Liver (tissue), 9 donors: ENCODE measurements around the gene MMP27. TPM values are rescaled to one million over a fixed set of nuclear protein-coding genes. Genes with fewer than 3 reads are reported as not detected.
A peak's percentile ranks its signal among the peaks of the same experiment; 100 is the strongest.
"Not testable (repeated sequence)": the region's sequence is repeated elsewhere in the genome, so short reads cannot be mapped to it uniquely, and the experiment has no call there.

Experiments
- DNase-seq: peaks from one replicate; pipeline ENCODE4 v3.0.0-alpha.2; 2017; ENCODE audit warnings: low spot score
- H3K27ac ChIP-seq, 2 donors: one replicate each; pipeline ENCODE4 v1.7.0; 2013; ENCODE audit warnings: inconsistent platforms in 2 of 2, low read length in 2 of 2, control low read depth in 1 of 2, low read depth in 1 of 2, mild to moderate bottlenecking in 1 of 2
- H3K27me3 ChIP-seq, 4 donors: one replicate each; pipeline versions ENCODE4 v1.6.1 to v1.7.0; 2013; ENCODE audit warnings: low read length in 3 of 4, inconsistent platforms in 1 of 4, mild to moderate bottlenecking in 1 of 4, moderate library complexity in 1 of 4; ENCODE audit not compliant: control insufficient read depth in 4 of 4, insufficient read depth in 4 of 4
- H3K36me3 ChIP-seq, 4 donors: one replicate each; pipeline versions ENCODE4 v1.6.1 to v1.7.0; 2013; ENCODE audit warnings: low read length in 3 of 4, mild to moderate bottlenecking in 3 of 4, low read depth in 1 of 4, moderate library complexity in 1 of 4; ENCODE audit not compliant: control insufficient read depth in 4 of 4, insufficient read depth in 3 of 4
- H3K4me1 ChIP-seq, 4 donors: one replicate each; pipeline versions ENCODE4 v1.6.1 to v1.7.0; 2013; ENCODE audit warnings: low read length in 3 of 4, mild to moderate bottlenecking in 3 of 4, moderate library complexity in 1 of 4; ENCODE audit not compliant: control insufficient read depth in 4 of 4, insufficient read depth in 4 of 4
- H3K4me3 ChIP-seq, 3 donors: one replicate each; pipeline versions ENCODE4 v1.6.1 to v1.7.0; 2013; ENCODE audit warnings: low read length in 3 of 3, control low read depth in 1 of 3, low read depth in 1 of 3, mild to moderate bottlenecking in 1 of 3
- H3K9ac ChIP-seq, 2 donors: one replicate each; pipeline ENCODE4 v1.7.0; 2013; ENCODE audit warnings: low read length in 2 of 2, mild to moderate bottlenecking in 2 of 2, moderate library complexity in 2 of 2, control low read depth in 1 of 2, low read depth in 1 of 2
- H3K9me3 ChIP-seq, 4 donors: one replicate each; pipeline versions ENCODE4 v1.6.1 to v1.7.0; 2013; ENCODE audit warnings: low read length in 3 of 4; ENCODE audit not compliant: control insufficient read depth in 4 of 4
- CTCF ChIP-seq: fragments of 150-350 bp; IDR thresholded peaks from 2 replicates; pipeline ENCODE4 v1.5.1; 2017; ENCODE audit warnings: improper control_type of control experiment, low read depth, low read length; ENCODE audit not compliant: missing input control
- EGR1 ChIP-seq, 2 donors: IDR thresholded peaks; 2 replicates each; pipeline ENCODE4 v1.6.1; 2016 to 2018; ENCODE audit warnings: antibody characterized with exemption in 2 of 2, low read depth in 2 of 2
- FOXA2 ChIP-seq: IDR thresholded peaks from 2 replicates; pipeline ENCODE4 v1.6.1; 2016; ENCODE audit warnings: antibody characterized with exemption
- HNF4A ChIP-seq, 2 donors: conservative IDR thresholded peaks; 2 replicates each; pipeline ENCODE4 v1.6.1; 2016; ENCODE audit warnings: antibody characterized with exemption in 2 of 2, mild to moderate bottlenecking in 2 of 2
- HNF4G ChIP-seq: IDR thresholded peaks from 2 replicates; pipeline ENCODE4 v1.6.1; 2016; ENCODE audit warnings: antibody characterized with exemption
- MAX ChIP-seq: IDR thresholded peaks from 2 replicates; pipeline ENCODE4 v1.6.1; 2016; ENCODE audit warnings: antibody characterized with exemption
- RAD21 ChIP-seq, 2 donors: IDR thresholded peaks; 2 replicates each; pipeline ENCODE4 v1.6.1; 2016; ENCODE audit warnings: antibody characterized with exemption in 2 of 2, mild to moderate bottlenecking in 2 of 2
- REST ChIP-seq: IDR thresholded peaks from 2 replicates; pipeline ENCODE4 v1.6.1; 2016; ENCODE audit warnings: antibody characterized with exemption, mild to moderate bottlenecking
- RXRA ChIP-seq, 2 donors: IDR thresholded peaks; 2 replicates each; pipeline ENCODE4 v1.6.1; 2017 to 2018; ENCODE audit warnings: antibody characterized with exemption in 2 of 2, mild to moderate bottlenecking in 1 of 2
- SP1 ChIP-seq: IDR thresholded peaks from 2 replicates; pipeline ENCODE4 v1.6.1; 2018; ENCODE audit warnings: antibody characterized with exemption, mild to moderate bottlenecking
- WGBS: extraction: QIAGEN DNeasy Blood & Tissue Kit; methylation state at CpG from one replicate; pipeline ENCODE4 v1.1.7; 2013; 5-methylcytosine and 5-hydroxymethylcytosine counted together
- polyA plus RNA-seq, 2 donors: library from polyadenylated mRNA; stranded (reverse) in 1 of 2; unstranded in 1 of 2; fragments of 200-250 nt in 1 of 2; fragments of >200 nt in 1 of 2; fragmentation: Nextera tagmentation in 1 of 2; extraction: Ambion mirVana in 1 of 2; gene quantifications; one replicate each; pipeline versions ENCODE4 v1.2.1 to v1.2.3, GENCODE V29; 2013 to 2015
- total RNA-seq, 2 donors: library from RNA; depleted of rRNA; stranded (reverse); fragments of >200 nt; gene quantifications; one replicate each; pipeline ENCODE4 v1.2.3, GENCODE V29; 2014
- donor health status: healthy.
- donor health status: healthy.
- donor health status: healthy.
- donor health status: healthy.
- donor health status: healthy.

The MMP27 gene
- total and polyA plus RNA-seq, 4 donors = not detected

GRCh38 chr11:102734650-102735049 lies 29.1 kb upstream of the MMP27 start (continued):
- TF ChIP-seq REST = no peak

- H3K4me1 ChIP-seq = no peaks in the 10 kb centered on the region
- H3K27ac ChIP-seq = no peak overlapping the region
- H3K36me3 ChIP-seq = no peaks in the 10 kb centered on the region
- no peaks in the 10 kb centered on the region for H3K9me3 ChIP-seq
- TF ChIP-seq RAD21 (IDR thresholded peaks at IDR 0.05) = peak; percentile 77 to 84
- TF ChIP-seq CTCF = peak; percentile 62
- TF ChIP-seq MAX = no peak
- 37% methylated on average over 8 of the region's 8 CpGs for WGBS
- no peak overlapping the region for H3K4me3 ChIP-seq
- peak; percentile 60 for DNase-seq
- no peak overlapping the region for H3K9ac ChIP-seq
- peaks cover 0 to 6% (median 1%) of the 10 kb centered on the region in 4 donors for H3K27me3 ChIP-seq
Observed at GRCh38 chr11:102733232-102733875, 27.8 kb upstream of the MMP27 start.

GRCh38 chr11:102730944-102731343 lies 25.4 kb upstream of the MMP27 start:
- H3K4me3 ChIP-seq, H3K27me3 ChIP-seq, H3K9me3 ChIP-seq, H3K27ac ChIP-seq, H3K4me1 ChIP-seq, H3K36me3 ChIP-seq, H3K9ac ChIP-seq: not testable (repeated sequence)
- DNase-seq = peak; percentile 35
- WGBS = 62% methylated on average over 8 of the region's 8 CpGs

- DNase-seq = no peak
- Histone ChIP-seq H3K4me3 (no peak overlapping the region), H3K4me1 (no peaks in the 10 kb centered on the region), H3K9ac (no peak overlapping the region), H3K27me3 (peaks cover 0 to 4% (median 0%) of the 10 kb centered on the region in 4 donors), H3K9me3 (no peaks in the 10 kb centered on the region), H3K27ac (no peak overlapping the region), H3K36me3 (no peaks in the 10 kb centered on the region)
- TF ChIP-seq SP1 = no peak
- TF ChIP-seq RXRA (IDR thresholded peaks at IDR 0.05) = no peak
- TF ChIP-seq FOXA2 = no peak
- no peak for TF ChIP-seq EGR1 (IDR thresholded peaks at IDR 0.05; ENCODE audit: low read depth in 2 of 2)
- no peak for TF ChIP-seq HNF4A (conservative IDR thresholded peaks at IDR 0.05)
- TF ChIP-seq CTCF = no peak
- no peak for TF ChIP-seq HNF4G
- no peak for TF ChIP-seq REST
- 68% methylated on average over 9 of the region's 9 CpGs for WGBS
Observed at GRCh38 chr11:102729849-102730815, 24.6 kb upstream of the MMP27 start.
